NB4 (cell line): ENCODE measurements around the gene CD27.
"Not testable (repeated sequence)": the region's sequence is repeated elsewhere in the genome, so short reads cannot be mapped to it uniquely, and the experiment has no call there.

Experiments
- DNase-seq: peaks from one replicate; pipeline ENCODE4 v3.0.0; 2010; ENCODE audit warnings: low read depth
- H3K4me3 ChIP-seq: one replicate; pipeline ENCODE4 v1.5.1; 2011; ENCODE audit warnings: mild to moderate bottlenecking, low read depth, low read length, moderate library complexity
- MYC ChIP-seq: IDR thresholded peaks from 2 replicates; pipeline ENCODE4 v1.6.1; 2011; ENCODE audit warnings: low read depth, low read length
- POLR2A ChIP-seq: IDR thresholded peaks from 2 replicates; pipeline ENCODE4 v1.6.1; 2011; ENCODE audit warnings: mild to moderate bottlenecking; ENCODE audit not compliant: insufficient read length; ENCODE audit errors: extremely low read depth
- TF ChIP-seq, protein P1 (sequence below): IDR thresholded peaks from 2 replicates; pipeline ENCODE4 v1.6.1; 2011; ENCODE audit warnings: low read depth, low read length
- TF ChIP-seq, protein P2 (sequence below): IDR thresholded peaks from one replicate; pipeline ENCODE4 v1.5.1; 2012; ENCODE audit warnings: low read depth, low read length

Gene CD27

DNA sequence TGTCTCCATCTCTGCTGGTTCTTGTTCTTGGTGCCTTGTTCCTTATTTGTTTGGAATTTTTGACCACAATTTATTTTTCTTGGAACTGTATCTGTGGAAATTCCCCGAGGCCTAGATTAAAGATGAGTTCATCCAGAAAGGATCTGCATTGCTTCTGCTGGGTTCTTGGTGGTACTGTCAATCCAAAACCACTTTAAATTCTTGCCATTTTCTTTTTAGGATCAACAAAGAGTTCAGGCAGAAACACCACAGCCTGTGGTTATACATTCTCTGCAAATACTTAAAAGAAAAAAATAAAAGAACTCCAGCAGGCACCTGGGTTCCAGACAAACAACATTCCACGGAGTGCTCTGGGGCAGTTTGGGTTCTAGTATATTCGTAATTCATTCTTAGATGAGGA, 31.7 kb downstream of the CD27 start:
- DNase-seq = no peak
- TF ChIP-seq, protein P1, sequence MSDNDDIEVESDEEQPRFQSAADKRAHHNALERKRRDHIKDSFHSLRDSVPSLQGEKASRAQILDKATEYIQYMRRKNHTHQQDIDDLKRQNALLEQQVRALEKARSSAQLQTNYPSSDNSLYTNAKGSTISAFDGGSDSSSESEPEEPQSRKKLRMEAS = no peak
- TF ChIP-seq POLR2A = no peak
- TF ChIP-seq, protein P2, sequence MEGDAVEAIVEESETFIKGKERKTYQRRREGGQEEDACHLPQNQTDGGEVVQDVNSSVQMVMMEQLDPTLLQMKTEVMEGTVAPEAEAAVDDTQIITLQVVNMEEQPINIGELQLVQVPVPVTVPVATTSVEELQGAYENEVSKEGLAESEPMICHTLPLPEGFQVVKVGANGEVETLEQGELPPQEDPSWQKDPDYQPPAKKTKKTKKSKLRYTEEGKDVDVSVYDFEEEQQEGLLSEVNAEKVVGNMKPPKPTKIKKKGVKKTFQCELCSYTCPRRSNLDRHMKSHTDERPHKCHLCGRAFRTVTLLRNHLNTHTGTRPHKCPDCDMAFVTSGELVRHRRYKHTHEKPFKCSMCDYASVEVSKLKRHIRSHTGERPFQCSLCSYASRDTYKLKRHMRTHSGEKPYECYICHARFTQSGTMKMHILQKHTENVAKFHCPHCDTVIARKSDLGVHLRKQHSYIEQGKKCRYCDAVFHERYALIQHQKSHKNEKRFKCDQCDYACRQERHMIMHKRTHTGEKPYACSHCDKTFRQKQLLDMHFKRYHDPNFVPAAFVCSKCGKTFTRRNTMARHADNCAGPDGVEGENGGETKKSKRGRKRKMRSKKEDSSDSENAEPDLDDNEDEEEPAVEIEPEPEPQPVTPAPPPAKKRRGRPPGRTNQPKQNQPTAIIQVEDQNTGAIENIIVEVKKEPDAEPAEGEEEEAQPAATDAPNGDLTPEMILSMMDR = no peak
- no peak for TF ChIP-seq MYC
- no peak overlapping the region for H3K4me3 ChIP-seq

DNA sequence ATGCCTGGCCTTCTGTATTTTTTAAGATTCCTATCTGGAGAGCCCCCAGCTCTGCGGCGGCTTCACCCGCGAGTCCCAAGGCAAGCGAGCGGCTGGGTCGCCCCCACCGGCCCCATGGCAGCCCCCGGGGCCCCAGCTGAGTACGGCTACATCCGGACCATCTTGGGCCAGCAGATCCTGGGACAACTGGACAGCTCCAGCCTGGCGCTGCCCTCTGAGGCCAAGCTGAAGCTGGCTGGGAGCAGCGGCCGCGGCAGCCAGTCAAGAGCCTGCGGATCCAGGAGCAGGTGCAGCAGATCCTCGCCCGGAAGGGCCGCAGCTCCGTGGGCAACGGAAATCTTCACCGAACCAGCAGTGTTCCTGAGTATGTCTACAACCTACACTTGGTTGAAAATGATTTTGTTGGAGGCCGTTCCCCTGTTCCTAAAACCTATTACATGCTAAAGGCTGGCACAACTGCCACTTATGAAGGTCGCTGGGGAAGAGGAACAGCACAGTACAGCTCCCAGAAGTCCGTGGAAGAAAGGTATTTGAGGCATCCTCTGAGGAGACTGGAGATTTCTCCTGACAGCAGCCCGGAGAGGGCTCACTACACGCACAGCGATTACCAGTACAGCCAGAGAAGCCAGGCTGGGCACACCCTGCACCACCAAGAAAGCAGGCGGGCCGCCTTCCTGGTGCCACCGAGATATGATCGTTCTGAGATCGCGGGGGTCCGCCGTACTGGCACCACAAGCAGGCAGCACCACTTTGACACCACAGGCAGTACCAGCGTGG, 33.0 kb downstream of the CD27 start:
- DNase-seq, H3K4me3 ChIP-seq: not testable (repeated sequence)

DNA sequence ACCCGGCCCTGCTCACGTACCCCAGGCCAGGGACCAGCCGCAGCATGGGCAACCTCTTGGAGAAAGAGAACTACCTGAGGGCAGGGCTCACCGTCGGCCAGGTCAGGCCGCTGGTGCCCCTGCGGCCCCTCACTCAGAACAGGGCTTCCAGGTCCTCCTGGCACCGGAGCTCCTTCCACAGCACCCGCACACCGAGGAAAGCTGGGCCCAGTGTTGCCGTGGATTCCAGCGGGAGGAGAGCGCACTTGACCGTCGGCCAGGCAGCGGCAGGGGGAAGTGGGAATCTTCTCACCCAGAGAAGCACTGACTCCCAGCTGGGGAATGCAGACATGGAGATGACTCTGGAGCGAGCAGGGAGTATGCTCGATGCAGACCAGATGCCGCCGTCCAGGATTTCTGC, 33.7 kb downstream of the CD27 start:
- no peak overlapping the region for H3K4me3 ChIP-seq
- TF ChIP-seq MYC (no peak), POLR2A (no peak)
- TF ChIP-seq, protein P2 = no peak
- TF ChIP-seq, protein P1 = no peak
- DNase-seq = no peak

DNA sequence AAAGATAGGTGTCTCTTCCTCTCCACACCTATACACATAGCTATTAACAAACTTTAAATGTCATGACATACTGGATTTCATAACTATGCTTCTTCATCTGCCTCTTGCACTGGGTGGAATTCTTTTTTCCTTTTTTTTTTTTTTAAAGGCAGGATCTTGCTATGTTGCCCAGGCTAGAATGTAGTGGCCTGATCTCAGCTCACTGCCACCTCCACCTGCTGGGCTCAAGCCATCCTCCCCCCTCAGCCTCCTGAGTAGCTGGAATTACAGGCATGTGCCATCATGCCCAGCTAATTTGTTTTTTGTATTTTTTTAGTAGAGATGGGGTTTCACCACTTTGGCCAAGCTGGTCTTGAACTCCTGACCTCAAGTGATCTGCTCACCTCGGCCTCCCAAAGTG, 43.5 kb downstream of the CD27 start:
- H3K4me3 ChIP-seq = no peak overlapping the region
- no peak for DNase-seq
- TF ChIP-seq, protein P1 = no peak
- TF ChIP-seq, protein P2 = no peak
- TF ChIP-seq MYC (no peak), POLR2A (no peak)

DNA sequence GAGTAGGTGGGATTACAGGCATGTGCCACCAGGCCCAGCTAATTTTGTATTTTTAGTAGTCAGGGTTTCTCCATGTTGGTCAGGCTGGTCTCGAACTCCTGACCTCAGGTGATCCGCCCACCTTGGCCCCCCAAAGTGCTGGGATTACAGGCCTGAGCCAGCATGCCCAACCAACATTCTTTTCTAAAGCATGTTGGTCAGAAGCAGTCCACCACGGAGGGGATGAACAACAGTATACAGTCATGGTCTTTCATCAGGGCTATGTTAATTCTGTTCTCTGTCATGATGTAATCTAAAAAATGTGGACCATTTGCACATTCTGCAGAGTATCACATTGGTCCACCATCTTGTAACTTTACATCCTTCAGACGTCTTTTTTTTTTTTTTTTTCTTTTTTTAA, 44.7 kb downstream of the CD27 start:
- TF ChIP-seq, protein P2 = no peak
- TF ChIP-seq POLR2A (no peak), MYC (no peak)
- TF ChIP-seq, protein P1 = no peak
- no peak overlapping the region for H3K4me3 ChIP-seq
- no peak for DNase-seq

DNA sequence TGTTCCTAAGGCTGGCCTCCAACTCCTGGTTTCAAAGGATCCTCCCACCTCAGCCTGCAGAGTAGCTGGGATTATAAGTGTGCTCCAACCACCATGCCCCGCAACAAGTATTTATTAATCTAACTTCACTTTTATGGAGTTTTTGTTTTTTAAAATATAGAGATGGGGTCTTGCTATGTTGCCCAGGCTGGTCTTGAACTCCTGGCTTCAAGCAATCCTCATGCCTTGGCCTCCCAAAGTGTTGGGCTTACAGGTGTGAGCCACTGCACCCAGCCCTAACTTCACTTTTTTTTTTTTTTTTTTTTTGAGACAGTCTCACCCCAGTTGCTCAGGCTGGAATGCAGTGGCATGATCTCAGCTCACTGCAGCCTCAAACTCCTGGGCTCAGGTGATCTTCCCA, 45.9 kb downstream of the CD27 start:
- DNase-seq, H3K4me3 ChIP-seq: not testable (repeated sequence)
